Measurements from ENCODE around the gene DMBT1.

The DMBT1 gene

GRCh38 chr10:122531261-122531660 is 29.3 kb upstream of the DMBT1 start:
- H3K4me3 ChIP-seq (ENCODE audit: low read depth, low read length) = no peak overlapping the region
- no peak for TF ChIP-seq CTCF (IDR thresholded peaks at IDR 0.05; ENCODE audit: control insufficient read depth, extremely low read depth, insufficient read depth)
- DNase-seq (ENCODE audit: low read depth) = no peak

GRCh38 chr10:122531939-122532338 is 28.6 kb upstream of the DMBT1 start:
- H3K4me3 ChIP-seq (ENCODE audit: low read depth, low read length) = no peak overlapping the region
- TF ChIP-seq CTCF (IDR thresholded peaks at IDR 0.05; ENCODE audit: control insufficient read depth, extremely low read depth, insufficient read depth) = no peak
- DNase-seq (ENCODE audit: low read depth) = peak; percentile 8

GRCh38 chr10:122532601-122533296 is 27.8 kb upstream of the DMBT1 start:
- no peak overlapping the region for H3K4me3 ChIP-seq (ENCODE audit: low read depth, low read length)
- DNase-seq (ENCODE audit: low read depth) = no peak
- TF ChIP-seq CTCF (IDR thresholded peaks at IDR 0.05; ENCODE audit: control insufficient read depth, extremely low read depth, insufficient read depth) = no peak

- no peak for DNase-seq (ENCODE audit: low read depth)
- TF ChIP-seq CTCF (IDR thresholded peaks at IDR 0.05; ENCODE audit: control insufficient read depth, extremely low read depth, insufficient read depth) = no peak
- H3K4me3 ChIP-seq (ENCODE audit: low read depth, low read length) = no peak overlapping the region
These were observed 23.0 kb upstream of the DMBT1 start for GRCh38 chr10:122537545-122537944.

GRCh38 chr10:122541541-122542002 is 19.0 kb upstream of the DMBT1 start:
- no peak overlapping the region for H3K4me3 ChIP-seq (ENCODE audit: low read depth, low read length)
- TF ChIP-seq CTCF (IDR thresholded peaks at IDR 0.05; ENCODE audit: control insufficient read depth, extremely low read depth, insufficient read depth) = no peak
- no peak for DNase-seq (ENCODE audit: low read depth)

GRCh38 chr10:122543676-122544445 is 16.7 kb upstream of the DMBT1 start:
- no peak overlapping the region for H3K4me3 ChIP-seq (ENCODE audit: low read depth, low read length)
- no peak for TF ChIP-seq CTCF (IDR thresholded peaks at IDR 0.05; ENCODE audit: control insufficient read depth, extremely low read depth, insufficient read depth)
- DNase-seq (ENCODE audit: low read depth) = no peak

Measured in LNCaP clone FGC (cell line).